ENCODE measurements around the gene MEF2C. TPM values are rescaled to one million over a fixed set of nuclear protein-coding genes. Genes with fewer than 3 reads are reported as not detected.

Gene MEF2C
- total and polyA plus RNA-seq, 8 donors: 3.0 to 48.1 (median 14.6) TPM

GRCh38 chr5:88760527-88760926, 122.5 kb downstream of the MEF2C start:
- WGBS, 5 donors: 26 to 50% (median 32%) methylated on average over 4 of the region's 4 CpGs

GRCh38 chr5:88758591-88758990, 124.4 kb downstream of the MEF2C start:
- Histone ChIP-seq H3K27me3 (no peaks in the 10 kb centered on the region), H3K4me1 (no peaks in the 10 kb centered on the region), H3K4me3 (no peak overlapping the region), H3K9me3 (no peaks in the 10 kb centered on the region), H3K27ac (no peak overlapping the region), H3K36me3 (peaks cover 4 to 12% (median 7%) of the 10 kb centered on the region in 4 donors)
- WGBS, 5 donors: 78 to 85% (median 81%) methylated on average over 6 of the region's 6 CpGs
- DNase-seq: no peak
- intact Hi-C loops (cut with DNase I; ENCODE audit: low total_unique reads): no loop called here
- TF ChIP-seq CTCF (IDR thresholded peaks at IDR 0.05) (no peak), POLR2A (IDR thresholded peaks at IDR 0.05) (no peak), POLR2AphosphoS5 (IDR thresholded peaks at IDR 0.05) (no peak), EP300 (IDR thresholded peaks at IDR 0.05) (no peak)

More at GRCh38 chr5:88760527-88760926, 122.5 kb downstream of the MEF2C start:
- Histone ChIP-seq H3K4me1 (no peaks in the 10 kb centered on the region), H3K4me3 (no peak overlapping the region), H3K36me3 (peaks cover 4 to 12% (median 7%) of the 10 kb centered on the region in 4 donors), H3K27ac (no peak overlapping the region), H3K27me3 (no peaks in the 10 kb centered on the region), H3K9me3 (no peaks in the 10 kb centered on the region)
- intact Hi-C loops (cut with DNase I; ENCODE audit: low total_unique reads): no loop called here
- TF ChIP-seq POLR2A (IDR thresholded peaks at IDR 0.05) (no peak), CTCF (IDR thresholded peaks at IDR 0.05) (no peak), POLR2AphosphoS5 (IDR thresholded peaks at IDR 0.05) (no peak), EP300 (IDR thresholded peaks at IDR 0.05) (no peak)
- no peak for DNase-seq

GRCh38 chr5:88758184-88758583, 124.8 kb downstream of the MEF2C start:
- DNase-seq: no peak
- H3K9me3 ChIP-seq: no peaks in the 10 kb centered on the region
- 71 to 84% (median 75%) methylated on average over 5 of the region's 5 CpGs for WGBS, 5 donors
- H3K36me3 ChIP-seq: peaks cover 4 to 12% (median 7%) of the 10 kb centered on the region in 4 donors
- TF ChIP-seq EP300 (IDR thresholded peaks at IDR 0.05) (no peak), CTCF (IDR thresholded peaks at IDR 0.05) (no peak), POLR2A (IDR thresholded peaks at IDR 0.05) (no peak), POLR2AphosphoS5 (IDR thresholded peaks at IDR 0.05) (no peak)
- no peak overlapping the region for H3K27ac ChIP-seq
- intact Hi-C loops (cut with DNase I; ENCODE audit: low total_unique reads): no loop called here
- no peaks in the 10 kb centered on the region for H3K27me3 ChIP-seq
- H3K4me1 ChIP-seq: no peaks in the 10 kb centered on the region
- H3K4me3 ChIP-seq: no peak overlapping the region

- DNase-seq: no peak
Measured at GRCh38 chr5:88756953-88757352, 126.0 kb downstream of the MEF2C start.

More at GRCh38 chr5:88756953-88757352, 126.0 kb downstream of the MEF2C start:
- no peaks in the 10 kb centered on the region for H3K9me3 ChIP-seq
- no peaks in the 10 kb centered on the region for H3K4me1 ChIP-seq
- peaks cover 4 to 12% (median 7%) of the 10 kb centered on the region in 4 donors for H3K36me3 ChIP-seq
- no peaks in the 10 kb centered on the region for H3K27me3 ChIP-seq
- intact Hi-C loops (cut with DNase I; ENCODE audit: low total_unique reads): no loop called here
- no peak overlapping the region for H3K27ac ChIP-seq
- TF ChIP-seq EP300 (IDR thresholded peaks at IDR 0.05): no peak
- no peak for TF ChIP-seq POLR2A (IDR thresholded peaks at IDR 0.05)
- no peak for TF ChIP-seq CTCF (IDR thresholded peaks at IDR 0.05)
- TF ChIP-seq POLR2AphosphoS5 (IDR thresholded peaks at IDR 0.05): no peak
- H3K4me3 ChIP-seq: no peak overlapping the region
- 72 to 83% (median 81%) methylated on average over 3 of the region's 3 CpGs for WGBS, 5 donors

All from stomach (tissue), 9 donors.